ENCODE measurements around the gene STK32C. TPM values are rescaled to one million over a fixed set of nuclear protein-coding genes. Genes with fewer than 3 reads are reported as not detected.

The STK32C gene
- total RNA-seq, 1 donor from 2014 or later: 13.6 TPM

DNA sequence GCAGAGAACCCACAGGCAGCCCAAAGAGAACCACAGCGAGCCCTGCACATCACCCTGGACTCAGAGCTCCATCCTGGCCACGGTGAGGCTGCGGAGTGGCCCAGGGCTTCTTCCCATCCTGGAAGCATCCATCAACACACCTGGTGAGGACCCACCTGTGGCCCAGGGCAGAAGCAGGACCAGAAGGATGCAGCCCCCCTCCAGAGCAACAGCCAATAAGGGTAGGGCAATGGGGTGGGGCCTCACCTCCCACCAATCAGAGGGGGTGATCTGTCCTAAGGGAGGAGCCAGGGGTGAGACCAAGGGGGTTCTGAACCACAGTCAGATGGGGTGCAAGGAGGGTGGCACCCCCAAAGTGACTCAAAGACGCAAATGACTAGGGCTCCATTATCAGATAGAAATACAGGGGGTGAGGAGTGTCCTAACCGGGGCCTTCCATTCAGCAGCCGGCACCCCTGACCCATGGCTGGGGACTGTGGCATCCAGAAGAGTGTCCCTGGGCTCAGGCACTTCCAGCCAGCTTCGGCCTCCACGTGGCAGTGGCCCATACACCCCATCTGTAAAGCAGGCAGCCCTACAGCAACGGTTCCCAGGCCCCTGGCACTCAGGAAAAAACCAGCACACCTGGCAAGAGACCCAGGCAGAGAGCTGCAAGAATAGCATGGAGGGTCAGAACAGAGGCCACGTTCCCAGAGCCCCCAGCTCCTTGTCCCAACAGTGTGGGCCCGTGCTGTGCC lies 36.9 kb downstream of the STK32C start:
- DNase-seq (ENCODE audit: low read depth): no peak
- H3K79me2 ChIP-seq (ENCODE audit: insufficient read depth, low read length): no peaks in the 10 kb centered on the region
- no peak overlapping the region for H3K4me3 ChIP-seq (ENCODE audit: insufficient read depth, low read depth, low read length)
- peaks cover 7% of the 10 kb centered on the region for H3K27me3 ChIP-seq (ENCODE audit: insufficient read depth, low read length)
- no peak for TF ChIP-seq EZH2 (IDR thresholded peaks at IDR 0.05; ENCODE audit: insufficient read depth, low read length)
- TF ChIP-seq, protein P1, sequence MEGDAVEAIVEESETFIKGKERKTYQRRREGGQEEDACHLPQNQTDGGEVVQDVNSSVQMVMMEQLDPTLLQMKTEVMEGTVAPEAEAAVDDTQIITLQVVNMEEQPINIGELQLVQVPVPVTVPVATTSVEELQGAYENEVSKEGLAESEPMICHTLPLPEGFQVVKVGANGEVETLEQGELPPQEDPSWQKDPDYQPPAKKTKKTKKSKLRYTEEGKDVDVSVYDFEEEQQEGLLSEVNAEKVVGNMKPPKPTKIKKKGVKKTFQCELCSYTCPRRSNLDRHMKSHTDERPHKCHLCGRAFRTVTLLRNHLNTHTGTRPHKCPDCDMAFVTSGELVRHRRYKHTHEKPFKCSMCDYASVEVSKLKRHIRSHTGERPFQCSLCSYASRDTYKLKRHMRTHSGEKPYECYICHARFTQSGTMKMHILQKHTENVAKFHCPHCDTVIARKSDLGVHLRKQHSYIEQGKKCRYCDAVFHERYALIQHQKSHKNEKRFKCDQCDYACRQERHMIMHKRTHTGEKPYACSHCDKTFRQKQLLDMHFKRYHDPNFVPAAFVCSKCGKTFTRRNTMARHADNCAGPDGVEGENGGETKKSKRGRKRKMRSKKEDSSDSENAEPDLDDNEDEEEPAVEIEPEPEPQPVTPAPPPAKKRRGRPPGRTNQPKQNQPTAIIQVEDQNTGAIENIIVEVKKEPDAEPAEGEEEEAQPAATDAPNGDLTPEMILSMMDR (IDR thresholded peaks at IDR 0.05; ENCODE audit: insufficient read depth, low read depth, low read length): no peak
- peaks cover 2% of the 10 kb centered on the region for H3K36me3 Mint-ChIP-seq (ENCODE audit: low read depth, unreplicated experiment)
- no peak overlapping the region for H2AFZ ChIP-seq (ENCODE audit: low read depth, low read length)
- no peaks in the 10 kb centered on the region for H3K36me3 ChIP-seq (ENCODE audit: insufficient read depth, low read length)
- H3K27ac ChIP-seq (ENCODE audit: low read depth, low read length): no peak overlapping the region
- no peak for FAIRE-seq
- H3K27ac Mint-ChIP-seq (ENCODE audit: unreplicated experiment): no peak overlapping the region
- H3K4me1 ChIP-seq (ENCODE audit: insufficient read depth, low read length): peaks cover 9% of the 10 kb centered on the region
- no peak overlapping the region for H3K9ac ChIP-seq (ENCODE audit: low read length)
- no peak overlapping the region for H3K4me2 ChIP-seq (ENCODE audit: low read length)
- no peaks in the 10 kb centered on the region for H3K9me3 Mint-ChIP-seq (ENCODE audit: unreplicated experiment)
- H3K9me3 ChIP-seq (ENCODE audit: insufficient read depth, low read depth, low read length): no peaks in the 10 kb centered on the region
- H3K4me3 Mint-ChIP-seq (ENCODE audit: unreplicated experiment): no peak overlapping the region
- peaks cover 29% of the 10 kb centered on the region for H3K27me3 Mint-ChIP-seq (ENCODE audit: low read depth, unreplicated experiment)
- peaks cover 3% of the 10 kb centered on the region for H3K4me1 Mint-ChIP-seq (ENCODE audit: low read depth, unreplicated experiment)
- H4K20me1 ChIP-seq (ENCODE audit: insufficient read depth, low read length): peaks cover 3% of the 10 kb centered on the region

DNA sequence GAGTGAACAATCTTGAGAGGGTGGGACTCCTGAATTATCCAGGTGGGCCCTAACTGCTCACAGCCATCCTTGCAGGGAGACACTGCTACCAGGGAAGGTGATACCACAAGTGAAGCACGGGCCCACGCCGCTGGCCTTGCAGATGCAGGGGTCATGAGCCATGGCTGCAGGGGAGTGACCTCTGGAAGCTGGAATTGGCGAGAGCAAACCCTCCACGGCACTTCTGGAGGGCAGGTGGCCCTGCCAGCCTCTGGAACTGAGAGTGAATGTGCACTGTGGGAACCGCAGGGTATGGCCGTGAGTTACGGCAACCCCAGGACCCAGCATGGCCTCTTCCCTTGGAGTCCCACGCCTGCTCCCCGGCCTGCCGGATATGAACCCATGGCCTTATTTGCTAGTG lies 37.5 kb downstream of the STK32C start:
- no peak for DNase-seq (ENCODE audit: low read depth)
- peaks cover 22% of the 10 kb centered on the region for H3K27me3 Mint-ChIP-seq (ENCODE audit: low read depth, unreplicated experiment)
- H3K4me1 ChIP-seq (ENCODE audit: insufficient read depth, low read length): peaks cover 9% of the 10 kb centered on the region
- H3K4me3 Mint-ChIP-seq (ENCODE audit: unreplicated experiment): no peak overlapping the region
- FAIRE-seq: no peak
- TF ChIP-seq, protein P1 (IDR thresholded peaks at IDR 0.05; ENCODE audit: insufficient read depth, low read depth, low read length): no peak
- no peak for TF ChIP-seq EZH2 (IDR thresholded peaks at IDR 0.05; ENCODE audit: insufficient read depth, low read length)
- peaks cover 2% of the 10 kb centered on the region for H3K36me3 Mint-ChIP-seq (ENCODE audit: low read depth, unreplicated experiment)
- no peak overlapping the region for H3K9ac ChIP-seq (ENCODE audit: low read length)
- no peaks in the 10 kb centered on the region for H3K79me2 ChIP-seq (ENCODE audit: insufficient read depth, low read length)
- H3K27ac ChIP-seq (ENCODE audit: low read depth, low read length): no peak overlapping the region
- H3K4me1 Mint-ChIP-seq (ENCODE audit: low read depth, unreplicated experiment): peaks cover 3% of the 10 kb centered on the region
- no peak overlapping the region for H3K4me3 ChIP-seq (ENCODE audit: insufficient read depth, low read depth, low read length)
- H2AFZ ChIP-seq (ENCODE audit: low read depth, low read length): no peak overlapping the region
- H3K27me3 ChIP-seq (ENCODE audit: insufficient read depth, low read length): peaks cover 7% of the 10 kb centered on the region
- no peak overlapping the region for H3K27ac Mint-ChIP-seq (ENCODE audit: unreplicated experiment)
- no peak overlapping the region for H3K4me2 ChIP-seq (ENCODE audit: low read length)
- no peaks in the 10 kb centered on the region for H3K9me3 ChIP-seq (ENCODE audit: insufficient read depth, low read depth, low read length)
- H3K36me3 ChIP-seq (ENCODE audit: insufficient read depth, low read length): no peaks in the 10 kb centered on the region
- no peaks in the 10 kb centered on the region for H3K9me3 Mint-ChIP-seq (ENCODE audit: unreplicated experiment)
- peaks cover 3% of the 10 kb centered on the region for H4K20me1 ChIP-seq (ENCODE audit: insufficient read depth, low read length)
